ENCODE results near the gene LIPC. TPM values are rescaled to one million over a fixed set of nuclear protein-coding genes. Genes with fewer than 3 reads are reported as not detected.

Gene LIPC
- total and polyA plus RNA-seq, 9 of the 15 experiments (the other 6 are each of a cell fraction or from before 2014, with no cell fraction given) = 0.07 to 0.41 (median 0.11) TPM; not detected in 2

GRCh38 chr15:58536414-58536813, 104.6 kb downstream of the LIPC start:
- Histone ChIP-seq H3K79me2 (ENCODE audit: control insufficient read depth, insufficient read depth, low read length) (no peaks in the 10 kb centered on the region), H3K27me3 (ENCODE audit: control insufficient read depth in 2 of 2, insufficient read depth in 2 of 2, low read length in 2 of 2) (no peaks in the 10 kb centered on the region), H2AFZ (ENCODE audit: low read depth, low read length) (no peak overlapping the region), H3K9me1 (ENCODE audit: control insufficient read depth, insufficient read depth, low read length) (no peaks in the 10 kb centered on the region), H3K4me1 (replicated peaks in 1 of 2; ENCODE audit: control insufficient read depth in 2 of 2, insufficient read depth in 2 of 2, low read length in 2 of 2) (peaks cover 3 to 10% of the 10 kb centered on the region in 2 experiments; a peak in 3 of 5 replicates), H3K9ac (ENCODE audit: insufficient read depth in 1 of 2, low read depth in 2 of 2, low read length in 2 of 2) (no peak overlapping the region), H3K9me3 (replicated peaks; ENCODE audit: control insufficient read depth, insufficient read depth, low read depth, low read length) (no peaks in the 10 kb centered on the region), H4K20me1 (replicated peaks; ENCODE audit: control insufficient read depth, insufficient read depth, low read length) (no peaks in the 10 kb centered on the region), H3K36me3 (ENCODE audit: control insufficient read depth, insufficient read depth, low read length) (no peaks in the 10 kb centered on the region), H3K4me2 (ENCODE audit: insufficient read depth, low read length) (no peak overlapping the region), H3K27ac (ENCODE audit: extremely low read depth, low read depth, low read length) (no peak overlapping the region), H3K4me3 (no peak overlapping the region)
- in situ Hi-C loops (cut with MboI) (no loop called here), intact Hi-C loops (cut with micrococcal nuclease) (no loop called here)
- TF ChIP-seq HCFC1 (IDR thresholded peaks at IDR 0.05; ENCODE audit: low read depth, low read length) = no peak
- no peak for TF ChIP-seq PHF21A (IDR thresholded peaks at IDR 0.05; ENCODE audit: borderline replicate concordance, low read depth)
- TF ChIP-seq HNRNPLL (IDR thresholded peaks at IDR 0.05; ENCODE audit: low read depth, low read length, poor library complexity, severe bottlenecking) = no peak
- no peak for TF ChIP-seq ZNF511 (CRISPR knock-in tag; IDR thresholded peaks at IDR 0.05)
- TF ChIP-seq CHD2 (IDR thresholded peaks at IDR 0.05; ENCODE audit: low read depth, low read length) = no peak
- no peak for TF ChIP-seq ILF3 (IDR thresholded peaks at IDR 0.05; ENCODE audit: borderline replicate concordance)
- no peak for TF ChIP-seq KLF6 (CRISPR knock-in tag; IDR thresholded peaks at IDR 0.05; ENCODE audit: borderline replicate concordance)
- TF ChIP-seq ZNF398 (CRISPR knock-in tag; IDR thresholded peaks at IDR 0.05) = no peak
- TF ChIP-seq ZNF592 (IDR thresholded peaks at IDR 0.05) = no peak
- no peak for TF ChIP-seq TCF7 (IDR thresholded peaks at IDR 0.05; ENCODE audit: borderline replicate concordance)
- BruUV-seq (replicated peaks) = no TSS peak
- CTCF ChIA-PET (ENCODE audit: low intra/inter-chr PET ratio) = no interaction called here
- ATAC-seq (no peak), FAIRE-seq (no peak), DNase-seq (ENCODE audit: extremely low read depth in 1 of 4, low spot score in 3 of 4) (no peak)
- 57% methylated on average over 4 of the region's 4 CpGs for WGBS (ENCODE audit: insufficient coverage, low coverage, missing lambda C conversion rate)
- POLR2A ChIA-PET = interaction anchor here (0.6 to 0.8 kb wide), 2 partner anchors 27 to 77 kb away, joined by 3 read pairs; no protein-coding TSS in a partner anchor
